Endothelial cell of hepatic sinusoid (primary cell): Measurements from ENCODE around the gene CLCNKB.
"Not testable (repeated sequence)": the region's sequence is repeated elsewhere in the genome, so short reads cannot be mapped to it uniquely, and the experiment has no call there.

Source experiments
- in situ Hi-C: cut with HindIII; loops from 2 replicates; pipeline ENCODE4 v1.10.0; 2017; ENCODE audit warnings: low sequenced_read_pairs

Gene CLCNKB

DNA sequence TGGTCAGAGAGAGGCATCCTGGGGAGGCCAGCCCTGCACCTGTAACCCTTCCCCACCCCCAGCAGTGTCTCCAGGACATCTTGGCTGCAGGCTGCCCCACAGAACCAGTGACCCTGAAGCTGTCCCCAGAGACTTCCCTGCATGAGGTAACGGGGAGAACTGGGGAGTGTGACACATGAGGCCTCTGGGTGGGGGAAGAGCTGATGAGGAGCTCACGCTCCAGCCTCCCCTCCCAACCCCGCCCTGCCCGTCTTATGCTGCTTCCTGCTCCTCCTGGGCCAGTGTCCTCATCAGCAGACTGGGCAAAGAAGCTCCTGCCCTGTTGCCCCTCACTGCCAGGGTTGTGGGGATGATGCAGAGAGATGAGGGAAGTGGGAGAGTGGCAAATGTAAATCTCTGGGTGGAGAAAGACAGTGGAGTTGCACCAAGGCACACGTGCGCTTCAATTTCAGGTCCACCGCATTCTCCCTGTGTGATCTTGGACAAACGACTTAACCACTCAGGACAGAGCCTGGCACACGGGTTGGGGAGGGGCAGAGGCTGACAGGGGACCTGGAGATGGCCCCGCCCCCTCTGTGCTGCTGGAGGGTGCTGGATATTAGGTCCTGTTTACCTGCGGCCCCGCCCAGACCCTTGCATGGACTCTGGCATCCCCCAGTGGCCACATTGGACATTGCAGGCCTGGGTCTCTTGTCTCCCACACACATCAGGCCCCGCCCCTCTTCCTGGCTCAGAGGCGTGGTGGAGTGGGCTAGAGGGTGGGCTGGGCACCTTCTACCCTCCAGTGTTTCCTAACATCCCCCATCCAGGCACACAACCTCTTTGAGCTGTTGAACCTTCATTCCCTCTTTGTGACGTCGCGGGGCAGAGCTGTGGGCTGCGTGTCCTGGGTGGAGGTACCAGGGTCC is 12.3 kb downstream of the CLCNKB start:
- in situ Hi-C loops: no loop called here

DNA sequence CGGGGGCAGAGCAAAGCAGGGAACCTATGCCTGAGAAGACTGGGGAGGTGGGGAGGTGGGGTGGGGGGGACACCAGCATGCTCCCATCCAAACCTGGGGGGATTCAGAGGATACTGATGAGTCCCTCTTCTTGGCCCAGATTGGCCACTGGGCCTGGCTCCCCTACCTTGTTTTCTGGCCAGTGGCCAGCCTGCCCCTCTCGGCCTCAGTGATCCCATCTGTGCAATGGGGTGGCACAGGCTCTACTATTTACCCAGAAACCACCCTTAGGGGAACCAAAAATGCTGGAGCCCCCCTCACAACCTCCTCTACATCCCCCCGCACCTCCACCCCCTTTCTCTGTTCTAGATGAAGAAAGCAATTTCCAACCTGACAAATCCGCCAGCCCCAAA is 12.9 kb downstream of the CLCNKB start:
- in situ Hi-C loops: not testable (repeated sequence)

DNA sequence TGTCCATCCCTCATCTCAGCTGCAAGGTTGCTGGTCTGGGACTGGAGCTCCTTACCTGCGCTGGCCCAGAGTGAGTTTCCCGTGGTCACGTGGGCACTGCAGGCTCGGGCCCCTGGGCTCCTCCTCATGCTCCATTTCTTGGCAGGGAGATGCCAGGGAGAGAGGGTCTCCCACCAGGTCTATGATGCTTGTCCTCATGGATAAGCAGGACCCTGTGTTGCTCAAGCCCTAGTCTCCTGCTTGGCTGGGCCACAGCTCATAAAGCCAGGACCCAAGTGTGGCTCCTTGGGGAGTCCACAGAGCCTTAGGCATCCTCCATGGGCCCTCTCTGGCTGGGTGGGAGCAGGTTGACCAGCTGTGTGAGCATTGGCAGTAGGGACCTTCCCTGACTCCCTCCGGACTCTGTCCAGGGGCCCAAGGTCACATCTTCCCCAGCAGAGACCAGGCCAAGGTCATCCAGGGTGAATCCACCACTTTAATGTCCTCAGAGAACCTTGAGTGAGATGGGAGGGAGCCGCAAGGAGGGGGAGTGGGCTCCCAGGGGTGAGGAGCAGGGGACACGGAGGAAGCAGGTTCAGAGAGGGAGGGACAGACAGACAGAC is 13.8 kb downstream of the CLCNKB start:
- in situ Hi-C loops: not testable (repeated sequence)

DNA sequence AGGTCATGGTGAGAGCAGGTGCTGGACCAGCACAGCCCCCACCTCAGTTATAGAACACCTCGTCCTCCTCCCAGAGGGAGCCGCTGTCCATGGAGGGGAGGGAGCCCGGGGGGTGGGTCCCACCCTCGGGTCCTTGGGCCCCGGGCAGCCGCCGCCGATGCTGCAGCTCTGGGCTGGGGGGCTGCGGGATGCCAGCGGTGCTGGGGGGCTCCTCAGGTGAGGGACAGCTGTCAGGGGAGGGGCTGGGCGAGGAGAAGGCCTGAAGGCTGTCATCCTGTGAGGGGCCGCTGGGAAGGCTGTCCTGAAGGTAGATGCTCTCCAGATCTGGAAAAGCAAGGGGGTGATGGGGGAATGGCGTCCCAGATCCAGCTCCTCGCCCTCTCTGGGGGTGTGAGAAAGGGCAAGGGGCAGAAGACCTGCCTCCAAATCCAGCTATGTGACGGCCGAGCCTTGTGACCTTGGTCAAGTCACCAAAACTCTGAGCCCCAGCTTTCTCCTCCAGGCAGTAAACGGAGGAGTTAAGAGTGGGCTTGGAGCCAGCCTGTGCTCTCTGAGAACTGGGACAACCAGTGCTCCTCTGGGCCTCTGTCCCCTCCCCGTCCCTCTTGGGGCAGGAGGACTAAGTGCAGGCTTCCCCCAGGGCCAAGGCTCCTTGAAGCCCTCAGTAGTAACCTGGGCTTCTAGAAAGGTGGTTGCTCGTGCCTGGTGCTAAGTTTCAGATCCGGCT is 15.0 kb downstream of the CLCNKB start:
- in situ Hi-C loops: not testable (repeated sequence)

DNA sequence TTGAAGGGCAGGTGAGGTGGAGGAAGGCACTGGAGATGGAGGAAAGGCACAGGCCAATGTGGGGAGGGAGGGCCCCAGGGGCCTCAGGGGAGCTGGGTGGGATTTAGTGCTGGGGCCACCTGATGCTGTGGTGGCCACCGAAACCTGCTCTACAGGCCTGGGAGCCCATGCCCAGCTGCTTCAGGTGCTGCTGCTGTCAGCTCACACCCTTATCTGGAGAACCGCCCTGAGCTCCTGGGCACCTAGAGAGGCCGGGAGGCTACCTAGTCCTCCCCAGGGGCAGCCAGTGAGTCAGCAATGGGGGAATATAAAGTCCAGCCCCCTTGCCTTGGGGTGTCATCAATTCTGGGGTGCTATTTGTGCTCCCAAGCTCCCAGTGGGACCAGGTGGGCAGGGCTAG is 17.7 kb downstream of the CLCNKB start:
- in situ Hi-C loops: loop anchor here (10.0 kb wide), 1 partner anchor 104 kb away; no protein-coding TSS in a partner anchor

DNA sequence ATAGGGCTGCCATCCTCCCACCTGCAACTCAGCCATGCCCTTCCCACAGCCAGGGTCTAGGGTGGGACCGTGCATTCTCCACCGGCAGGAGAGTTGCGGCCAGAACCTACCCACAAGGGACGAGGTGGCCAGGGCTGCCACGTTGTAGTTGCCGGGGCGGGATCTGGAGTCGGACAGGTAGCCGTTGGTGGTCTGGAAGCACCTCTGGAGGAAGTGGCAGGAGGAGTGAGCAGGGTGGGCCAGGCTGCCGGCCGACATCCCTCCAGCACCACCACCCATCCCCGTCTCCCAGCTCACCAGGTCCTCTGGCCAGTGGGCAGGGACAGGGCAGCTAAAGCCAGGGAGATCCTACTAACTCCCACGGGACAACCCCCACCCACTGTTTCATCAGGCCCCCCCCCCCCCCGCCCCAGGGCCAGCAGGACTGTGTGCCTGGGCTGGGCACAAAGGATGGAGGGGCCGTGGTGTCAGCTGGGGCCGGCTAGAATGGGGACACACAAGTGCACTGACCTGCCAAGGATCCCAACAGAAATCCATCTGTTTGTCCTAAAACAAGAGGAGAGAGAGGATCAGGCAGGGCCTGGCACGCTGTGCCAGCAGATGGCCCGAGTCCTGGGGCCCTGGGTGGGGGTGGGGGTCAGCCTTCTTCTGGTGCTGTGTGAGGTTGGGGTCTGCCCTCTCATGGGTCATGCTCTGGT is 18.6 kb downstream of the CLCNKB start:
- in situ Hi-C loops: loop anchor here (10.0 kb wide), 1 partner anchor 103 kb away; no protein-coding TSS in a partner anchor

DNA sequence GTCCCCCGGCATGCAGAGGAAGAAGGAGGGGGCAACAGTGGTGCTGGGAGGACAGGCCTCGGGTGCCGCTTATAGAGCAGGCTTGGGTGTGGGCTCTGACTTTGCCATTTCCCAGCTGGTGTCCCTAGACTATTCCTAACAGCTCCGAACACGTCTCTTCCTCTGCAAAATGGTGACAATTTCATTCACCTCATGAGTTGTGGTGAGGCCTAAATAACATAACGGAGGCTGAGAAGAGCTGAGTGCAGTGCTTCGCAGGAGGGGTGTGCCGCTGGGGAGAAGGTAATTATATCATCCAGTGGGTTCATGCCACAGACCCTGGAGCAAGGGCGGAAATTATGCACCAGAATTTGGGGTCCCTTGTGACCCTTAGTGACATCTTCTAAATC is 19.1 kb downstream of the CLCNKB start:
- in situ Hi-C loops: loop anchor here (10.0 kb wide), 1 partner anchor 102 kb away; no protein-coding TSS in a partner anchor

DNA sequence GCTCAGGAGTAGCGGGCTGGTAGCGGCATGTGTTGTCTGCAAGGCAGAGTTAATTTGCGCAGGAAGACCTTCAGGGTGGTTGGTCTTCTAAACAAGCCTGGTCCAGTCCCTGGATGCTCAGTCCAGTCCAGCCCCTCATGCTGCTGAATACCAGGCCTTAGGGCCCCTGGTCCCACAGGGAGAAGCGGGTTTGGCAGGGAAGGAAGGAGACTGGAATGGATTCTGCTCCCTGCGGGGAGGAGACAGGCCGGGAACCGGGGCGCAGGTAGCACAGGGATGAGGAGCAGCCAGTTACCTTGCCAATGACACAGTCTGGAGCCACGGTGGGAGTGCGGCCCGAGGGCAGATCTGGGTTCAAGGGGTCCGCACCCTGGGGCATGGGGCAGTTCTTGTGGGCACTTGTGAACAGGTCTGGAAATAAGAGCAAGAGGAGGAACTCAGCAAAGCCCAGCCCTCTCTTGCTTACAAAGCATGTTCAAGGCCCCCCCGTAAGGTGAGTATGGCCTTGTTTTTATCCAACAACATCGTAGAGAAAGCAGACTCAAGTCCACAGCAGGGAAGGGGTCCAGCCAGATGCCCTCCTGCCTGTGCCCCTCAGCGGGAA is 19.7 kb downstream of the CLCNKB start:
- in situ Hi-C loops: loop anchor here (10.0 kb wide), 1 partner anchor 101 kb away; no protein-coding TSS in a partner anchor

DNA sequence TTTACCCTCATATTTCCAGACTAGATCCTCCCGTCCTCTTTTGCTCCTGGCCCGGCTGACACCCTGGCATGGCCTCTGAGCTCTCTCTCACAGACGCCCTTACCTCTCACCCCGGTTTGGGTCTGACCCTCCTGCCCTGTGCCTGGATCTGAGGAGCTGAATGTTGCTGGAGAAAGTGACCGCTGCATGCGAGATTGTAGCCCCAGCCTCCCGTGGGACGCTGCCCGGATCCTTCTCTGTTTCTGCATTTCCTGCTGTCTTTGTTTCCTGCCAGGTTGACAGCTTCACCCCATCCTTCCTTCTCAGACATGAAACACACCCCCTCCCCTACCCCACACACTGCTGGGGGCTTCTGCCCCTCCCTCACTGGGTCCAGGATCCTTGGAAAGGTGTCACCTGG is 20.3 kb downstream of the CLCNKB start:
- in situ Hi-C loops: loop anchor here (10.0 kb wide), 1 partner anchor 101 kb away; no protein-coding TSS in a partner anchor

DNA sequence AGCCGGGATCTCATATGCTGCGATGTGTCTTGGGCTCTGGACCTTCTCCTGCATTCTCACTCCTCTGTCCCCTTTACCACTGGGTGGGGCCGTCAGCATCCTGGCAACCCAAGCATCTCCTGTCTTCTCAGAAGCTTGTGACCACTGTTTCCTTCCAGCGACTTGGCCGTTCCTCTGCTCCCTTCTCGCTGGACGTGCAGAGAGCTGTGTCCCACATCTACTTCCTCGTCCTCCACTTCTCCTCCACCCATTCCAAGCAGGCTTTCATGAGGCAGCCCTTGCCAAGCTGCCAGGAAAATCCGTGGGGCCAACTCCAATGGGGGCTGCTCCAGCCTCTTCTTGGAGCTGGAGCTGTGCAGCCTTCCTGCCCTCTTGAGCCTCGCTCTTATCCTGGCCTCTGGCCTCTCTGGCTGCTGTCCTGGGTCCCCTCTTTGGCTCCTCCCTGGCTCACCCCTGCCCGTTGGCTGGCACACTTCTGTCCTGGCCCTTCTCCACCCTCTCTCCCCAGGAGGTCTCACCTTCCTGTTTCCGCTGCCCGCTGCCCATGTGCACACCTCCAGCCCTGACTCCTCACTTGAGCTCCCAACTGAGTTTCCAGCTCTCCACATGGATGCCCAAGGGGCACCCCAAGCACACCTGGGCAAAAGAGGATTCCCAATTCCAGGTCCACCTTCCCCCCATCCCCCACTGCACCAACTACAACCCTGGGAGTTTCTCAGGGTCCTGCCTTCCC is 21.1 kb downstream of the CLCNKB start:
- in situ Hi-C loops: loop anchor here (5.0 to 10.0 kb wide), 3 partner anchors 100 to 262 kb away; no protein-coding TSS in a partner anchor

DNA sequence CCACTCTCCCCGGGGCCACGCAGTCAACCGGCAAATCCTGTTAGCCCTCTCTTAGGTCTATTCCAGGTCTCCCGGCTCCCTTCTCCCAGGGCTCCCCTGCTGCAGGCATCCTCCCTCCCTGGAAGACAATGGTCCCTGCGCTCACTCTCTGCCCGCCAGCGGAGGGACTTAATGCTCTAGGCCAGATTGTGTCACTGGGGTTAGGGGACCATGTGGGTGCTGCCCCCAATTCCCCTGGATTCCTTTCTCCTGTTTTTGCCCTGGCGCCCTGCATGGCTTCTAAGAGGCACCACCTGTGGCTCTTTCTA is 21.6 kb downstream of the CLCNKB start:
- in situ Hi-C loops: loop anchor here (5.0 to 10.0 kb wide), 3 partner anchors 100 to 263 kb away; no protein-coding TSS in a partner anchor

DNA sequence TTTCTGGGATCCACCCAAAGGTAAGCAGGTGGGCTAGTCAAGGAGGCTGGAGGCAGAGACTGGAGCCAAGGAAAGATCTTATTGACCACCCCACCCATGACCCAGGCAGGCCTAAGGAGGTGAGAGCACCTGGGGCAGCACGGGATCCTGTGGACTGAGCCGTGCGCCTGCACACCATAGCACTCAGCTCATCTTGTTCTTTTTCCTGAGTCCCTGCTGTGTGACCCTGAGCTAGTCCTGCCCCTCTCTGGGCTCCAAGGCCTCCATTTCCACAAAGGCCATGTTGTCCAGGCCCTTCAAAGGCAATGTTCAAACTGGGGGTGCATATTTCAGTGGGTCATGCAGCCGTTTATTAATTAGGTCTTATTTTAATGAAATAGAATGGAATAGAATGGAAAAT is 22.7 kb downstream of the CLCNKB start:
- in situ Hi-C loops: loop anchor here (5.0 to 10.0 kb wide), 3 partner anchors 99 to 264 kb away; no protein-coding TSS in a partner anchor

DNA sequence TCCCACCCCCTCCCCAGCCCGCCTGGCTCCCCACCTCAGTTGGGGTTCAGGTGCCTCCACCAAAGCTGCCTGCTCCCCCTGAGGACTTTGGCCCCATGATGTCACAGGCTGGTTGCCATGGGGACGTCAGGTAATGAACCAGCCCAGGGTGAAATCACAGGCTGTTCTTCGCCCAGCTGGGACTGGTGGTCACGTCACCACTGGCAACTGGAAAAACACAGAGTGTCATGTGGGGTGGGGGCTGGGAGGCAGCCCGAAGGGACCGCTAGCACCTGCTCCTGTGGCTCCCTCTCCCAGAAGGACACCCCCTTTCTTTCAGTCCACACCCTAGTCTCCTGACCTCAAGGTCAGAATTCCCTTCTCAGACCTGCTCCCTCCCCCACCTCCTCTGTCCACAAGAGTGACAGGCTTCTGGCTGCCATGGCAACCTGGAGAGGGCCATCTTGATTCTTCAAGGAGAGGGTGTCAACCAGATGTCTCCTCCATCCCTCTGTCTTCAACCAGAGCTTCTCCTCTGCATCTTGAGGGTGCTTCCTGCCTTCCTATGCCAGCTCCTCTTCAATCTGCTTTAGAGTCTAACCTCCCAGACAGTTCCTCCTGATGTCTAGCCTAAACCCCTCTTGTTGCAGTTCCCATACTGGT is 23.7 kb downstream of the CLCNKB start:
- in situ Hi-C loops: loop anchor here (5.0 to 10.0 kb wide), 3 partner anchors 98 to 265 kb away; no protein-coding TSS in a partner anchor

DNA sequence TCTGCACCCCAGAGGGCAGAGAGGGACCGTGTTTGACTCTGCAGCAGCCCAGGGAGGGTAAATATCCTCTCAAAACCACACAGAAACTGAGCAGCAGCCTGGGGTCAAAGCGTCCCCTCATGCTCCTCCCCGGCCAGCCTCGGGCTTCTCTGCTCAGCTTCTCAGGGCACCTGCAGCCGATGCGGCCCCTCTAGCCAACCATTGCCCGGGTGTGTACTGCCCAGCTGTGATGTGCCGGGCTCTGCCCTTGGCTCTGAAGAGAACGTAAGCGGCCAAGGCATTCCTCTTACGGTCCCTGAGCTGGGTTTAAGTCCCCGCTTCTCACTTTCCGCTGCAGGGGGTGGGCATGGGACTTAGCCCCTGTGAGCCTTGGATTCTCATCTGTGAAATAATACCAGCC is 24.4 kb downstream of the CLCNKB start:
- in situ Hi-C loops: loop anchor here (5.0 to 10.0 kb wide), 3 partner anchors 97 to 266 kb away; no protein-coding TSS in a partner anchor

DNA sequence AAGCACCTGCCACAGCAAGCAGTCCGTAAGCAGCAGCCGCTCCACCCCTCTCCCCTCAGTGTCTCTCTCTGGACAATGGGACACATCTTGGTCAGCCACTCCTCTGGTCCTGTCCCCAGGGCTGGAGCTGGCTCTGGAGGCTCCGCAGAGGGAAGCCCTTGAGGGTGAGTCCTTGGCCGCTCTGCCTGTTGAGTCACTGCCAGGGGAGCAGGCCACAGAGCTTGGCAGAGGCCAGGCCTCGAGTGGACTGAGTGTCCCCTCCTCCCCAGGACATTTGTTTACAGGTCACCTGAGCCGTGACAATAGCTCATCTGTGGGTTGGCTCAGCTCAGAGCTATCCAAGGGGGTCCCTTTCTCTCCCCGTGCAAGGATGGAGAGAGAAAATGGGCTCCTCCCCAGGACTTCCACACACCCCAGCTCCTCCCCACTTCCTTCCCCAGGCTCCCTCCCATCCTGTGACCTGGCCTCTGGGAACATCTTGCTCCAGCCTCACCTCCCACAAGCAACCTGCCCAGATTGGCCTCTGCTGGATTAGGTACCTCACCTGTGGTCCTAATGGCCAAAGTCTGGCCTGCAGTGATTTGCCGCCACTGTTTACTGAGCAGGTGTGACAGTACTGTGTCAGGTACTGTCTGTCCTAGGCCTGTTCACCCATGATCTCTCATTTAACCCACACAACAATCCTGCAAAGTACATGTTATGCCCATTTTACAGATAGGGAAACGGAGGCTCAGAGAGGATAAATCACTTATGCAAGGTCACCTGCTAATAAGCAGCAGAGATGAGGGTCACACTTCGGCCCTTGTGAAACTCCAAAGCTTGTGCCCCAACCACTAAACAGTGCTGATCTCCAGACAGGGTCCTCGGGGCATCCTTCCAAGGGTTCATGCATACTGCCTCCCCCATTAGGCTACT is 25.0 kb downstream of the CLCNKB start:
- in situ Hi-C loops: loop anchor here (5.0 to 10.0 kb wide), 3 partner anchors 96 to 266 kb away; no protein-coding TSS in a partner anchor

DNA sequence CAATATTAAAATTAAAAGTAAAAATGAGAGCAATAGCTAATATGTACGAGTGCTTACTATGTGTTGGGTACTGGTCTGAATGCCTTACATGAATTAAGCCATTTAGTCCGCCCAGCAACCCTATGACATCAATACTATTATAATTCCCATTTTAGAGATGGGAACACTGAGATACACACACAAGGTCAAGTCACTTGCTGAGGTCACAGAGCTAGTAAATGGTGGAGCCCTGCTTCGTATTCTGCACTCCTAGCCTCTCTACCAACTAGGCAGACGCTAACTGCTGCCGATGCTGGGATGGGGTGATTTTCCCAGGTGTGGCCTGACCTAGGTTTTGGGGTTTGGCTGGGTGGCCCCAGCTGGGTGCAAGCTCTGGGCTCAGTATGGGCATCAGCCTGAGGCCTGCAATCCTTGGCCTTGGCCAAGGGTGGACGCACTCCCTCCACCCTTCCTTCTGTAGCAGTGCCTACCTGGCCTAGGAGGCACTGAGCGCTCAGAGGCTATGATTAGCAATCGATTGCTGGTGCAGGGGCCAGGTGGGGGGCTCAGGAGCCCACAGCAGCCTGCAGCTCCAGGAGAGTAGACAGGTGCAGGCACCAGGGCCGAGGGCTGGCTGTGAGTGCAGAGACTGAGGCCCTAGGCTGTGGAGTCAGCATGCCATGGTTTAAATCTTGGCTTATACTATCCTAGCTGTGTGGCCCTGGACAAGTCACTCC is 27.2 kb downstream of the CLCNKB start:
- in situ Hi-C loops: no loop called here

DNA sequence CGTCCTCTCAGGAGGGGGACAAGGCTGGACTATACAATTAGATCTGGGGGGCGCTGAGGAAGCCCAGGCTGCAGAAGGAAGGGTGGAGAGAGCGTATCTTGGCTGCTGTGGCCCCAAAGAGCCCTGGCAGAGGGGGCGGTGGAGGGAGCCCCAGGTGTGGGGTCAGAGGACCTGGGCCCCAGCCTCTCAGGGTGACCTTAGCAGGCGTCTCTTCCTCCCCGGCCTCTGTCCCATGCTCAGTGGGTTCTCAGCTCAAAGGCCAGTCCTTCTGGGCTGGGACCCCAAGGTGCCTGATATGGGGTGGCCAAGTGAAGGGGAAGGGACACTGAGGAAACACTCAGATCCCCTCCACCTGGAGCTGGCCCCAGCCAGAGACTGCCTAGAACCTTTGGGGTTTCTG is 28.0 kb downstream of the CLCNKB start:
- in situ Hi-C loops: no loop called here
